H9 (cell line): ENCODE results near the gene NIFK. TPM values are rescaled to one million over a fixed set of nuclear protein-coding genes. Genes with fewer than 3 reads are reported as not detected.

Source experiments
- DNase-seq: peaks from one replicate; pipeline ENCODE4 v3.0.0-alpha.2; 2017
- H2AFZ ChIP-seq: one replicate; pipeline ENCODE4 v1.6.1; 2013; ENCODE audit warnings: mild to moderate bottlenecking, low read length, control low read depth, moderate library complexity
- H2AK5ac ChIP-seq: 2 replicates; pipeline ENCODE4 v1.6.1; 2013; ENCODE audit warnings: low read length, control low read depth, mixed read lengths; ENCODE audit not compliant: insufficient read length
- H2BK120ac ChIP-seq: one replicate; pipeline ENCODE4 v1.6.1; 2013; ENCODE audit warnings: low read depth, mild to moderate bottlenecking, low read length, control low read depth, inconsistent platforms; ENCODE audit not compliant: poor library complexity, severe bottlenecking
- H2BK12ac ChIP-seq: 2 replicates; pipeline ENCODE4 v1.6.1; 2013; ENCODE audit warnings: low read length, control low read depth, mixed read lengths, low read depth; ENCODE audit not compliant: insufficient read length
- H2BK15ac ChIP-seq: 2 replicates; pipeline ENCODE4 v1.6.1; 2013; ENCODE audit warnings: low read depth, low read length, control low read depth
- H2BK20ac ChIP-seq: one replicate; pipeline ENCODE4 v1.6.1; 2013; ENCODE audit warnings: low read depth, mild to moderate bottlenecking, low read length, control low read depth, inconsistent platforms; ENCODE audit not compliant: poor library complexity, severe bottlenecking
- H2BK5ac ChIP-seq: 2 replicates; pipeline ENCODE4 v1.6.1; 2013; ENCODE audit warnings: low read length, control low read depth, mixed read lengths; ENCODE audit not compliant: insufficient read length
- H3K14ac ChIP-seq: 2 replicates; pipeline ENCODE4 v1.6.1; 2013; ENCODE audit warnings: low read length, control low read depth; ENCODE audit not compliant: insufficient read depth
- H3K18ac ChIP-seq: 2 replicates; pipeline ENCODE4 v1.6.1; 2013; ENCODE audit warnings: low read depth, mild to moderate bottlenecking, mixed read lengths, low read length, control low read depth; ENCODE audit not compliant: insufficient read length
- H3K23ac ChIP-seq: 2 replicates; pipeline ENCODE4 v1.6.1; 2013; ENCODE audit warnings: low read length, control low read depth, mixed read lengths, low read depth; ENCODE audit not compliant: insufficient read length
- H3K23me2 ChIP-seq: 2 replicates; pipeline ENCODE4 v1.6.1; 2013; ENCODE audit warnings: low read depth, mild to moderate bottlenecking, mixed read lengths, low read length, control low read depth; ENCODE audit not compliant: insufficient read length, poor library complexity, severe bottlenecking
- H3K27ac ChIP-seq: 2 replicates; pipeline ENCODE4 v1.5.1; 2013; ENCODE audit warnings: low read length, control low read depth, mixed read lengths, low read depth; ENCODE audit not compliant: insufficient read length
- H3K27me3 ChIP-seq: 2 replicates; pipeline ENCODE4 v1.6.1; 2013; ENCODE audit warnings: low read length, control low read depth, inconsistent platforms; ENCODE audit not compliant: insufficient read depth
- H3K4ac ChIP-seq: 2 replicates; pipeline ENCODE4 v1.6.1; 2013; ENCODE audit warnings: low read depth, mild to moderate bottlenecking, control low read depth, inconsistent platforms, low read length, moderate library complexity
- H3K4me1 ChIP-seq: 2 replicates; pipeline ENCODE4 v1.6.1; 2013; ENCODE audit warnings: low read length, control low read depth, inconsistent platforms; ENCODE audit not compliant: insufficient read depth
- H3K4me2 ChIP-seq: 2 replicates; pipeline ENCODE4 v1.6.1; 2013; ENCODE audit warnings: low read length, control low read depth, mixed read lengths; ENCODE audit not compliant: insufficient read length, insufficient read depth
- H3K56ac ChIP-seq: 2 replicates; pipeline ENCODE4 v1.6.1; 2013; ENCODE audit warnings: low read depth, mild to moderate bottlenecking, mixed read lengths, low read length, control low read depth; ENCODE audit not compliant: insufficient read length
- H3K79me1 ChIP-seq: 2 replicates; pipeline ENCODE4 v1.6.1; 2013; ENCODE audit warnings: low read depth, mild to moderate bottlenecking, moderate library complexity, low read length, control low read depth, inconsistent platforms; ENCODE audit not compliant: insufficient read depth, poor library complexity, severe bottlenecking
- H3K79me2 ChIP-seq: 2 replicates; pipeline ENCODE4 v1.6.1; 2013; ENCODE audit warnings: low read length, control low read depth, inconsistent platforms; ENCODE audit not compliant: insufficient read depth
- H3K9ac ChIP-seq: 2 replicates; pipeline ENCODE4 v1.6.1; 2013; ENCODE audit warnings: low read length, control low read depth, mixed read lengths; ENCODE audit not compliant: insufficient read length; ENCODE audit errors: extremely low read depth
- H3K9me3 ChIP-seq: one replicate; pipeline ENCODE4 v1.6.1; 2013; ENCODE audit warnings: low read depth, low read length, inconsistent platforms; ENCODE audit not compliant: control insufficient read depth
- H3T11ph ChIP-seq: one replicate; pipeline ENCODE4 v1.6.1; 2013; ENCODE audit warnings: mild to moderate bottlenecking, low read length, control low read depth, inconsistent platforms
- H4K20me1 ChIP-seq: one replicate; pipeline ENCODE4 v1.6.1; 2013; ENCODE audit not compliant: control insufficient read depth, insufficient read length, insufficient read depth
- H4K5ac ChIP-seq: 2 replicates; pipeline ENCODE4 v1.6.1; 2013; ENCODE audit warnings: low read depth, mild to moderate bottlenecking, mixed read lengths, low read length, control low read depth; ENCODE audit not compliant: insufficient read length
- H4K8ac ChIP-seq: replicated peaks from 2 replicates; pipeline ENCODE4 v1.6.1; 2013; ENCODE audit warnings: low read length, control low read depth, mixed read lengths, low read depth; ENCODE audit not compliant: insufficient read length
- H4K91ac ChIP-seq: 2 replicates; pipeline ENCODE4 v1.6.1; 2013; ENCODE audit warnings: low read depth, mild to moderate bottlenecking, moderate library complexity, mixed read lengths, low read length, control low read depth; ENCODE audit not compliant: insufficient read length
- H3K27ac Mint-ChIP-seq, 3 experiments: 2 replicates in 2 of 3; 3 replicates in 1 of 3; pipeline ENCODE4 v1.8.0; 2020 to 2021; ENCODE audit warnings: mixed read lengths in 3 of 3, mild to moderate bottlenecking in 1 of 3, moderate library complexity in 1 of 3
- H3K27me3 Mint-ChIP-seq: 2 replicates; pipeline ENCODE4 v1.8.0; 2021; ENCODE audit warnings: low read depth, mild to moderate bottlenecking, moderate library complexity, mixed read lengths
- H3K36me3 Mint-ChIP-seq, 3 experiments: 2 replicates in 2 of 3; 3 replicates in 1 of 3; pipeline ENCODE4 v1.8.0; 2020 to 2021; ENCODE audit warnings: low read depth in 3 of 3, mixed read lengths in 3 of 3; ENCODE audit not compliant: insufficient read depth in 1 of 3
- H3K4me1 Mint-ChIP-seq, 2 experiments: 2 replicates each; pipeline ENCODE4 v1.8.0; 2020; ENCODE audit warnings: mixed read lengths in 2 of 2
- H3K4me3 Mint-ChIP-seq, 2 experiments: 2 replicates in 1 of 2; 3 replicates in 1 of 2; pipeline ENCODE4 v1.8.0; 2020 to 2021; ENCODE audit warnings: mild to moderate bottlenecking in 2 of 2, mixed read lengths in 2 of 2, moderate library complexity in 1 of 2
- H3K9me3 Mint-ChIP-seq, 2 experiments: 2 replicates in 1 of 2; 3 replicates in 1 of 2; pipeline ENCODE4 v1.8.0; 2020; ENCODE audit warnings: mild to moderate bottlenecking in 2 of 2, mixed read lengths in 2 of 2, moderate library complexity in 1 of 2
- CTCF ChIP-seq: fragments of 200-600 bp; sonication (generic); conservative IDR thresholded peaks from 3 replicates; pipeline ENCODE4 v1.8.0; 2021; ENCODE audit warnings: antibody characterized with exemption, mild to moderate bottlenecking
- WGBS: extraction: QIAGEN DNeasy Blood & Tissue Kit; methylation state at CpG from one replicate; pipeline ENCODE4 v1.1.7; 2013; ENCODE audit warnings: missing lambda C conversion rate, low lambda C conversion rate, mixed read lengths; ENCODE audit not compliant: insufficient read length; ENCODE audit errors: extremely low coverage; 5-methylcytosine and 5-hydroxymethylcytosine counted together
- total RNA-seq: library from RNA; stranded (reverse); gene quantifications from 2 replicates; pipeline ENCODE4 v1.2.1, GENCODE V29; 2021

NIFK gene
- total RNA-seq, 1 experiment from 2014 or later: 180 TPM

GRCh38 chr2:121723316-121723715 lies 13.4 kb downstream of the NIFK start:
- H3K4me2 ChIP-seq: no peak overlapping the region
- Mint-ChIP-seq H3K27me3 (no peaks in the 10 kb centered on the region), H3K9me3 (no peaks in the 10 kb centered on the region), H3K4me1 (no peaks in the 10 kb centered on the region; a peak in 1 of 4 replicates), H3K36me3 (peaks cover 12 to 27% (median 17%) of the 10 kb centered on the region in 3 experiments; a peak in 6 of 7 replicates), H3K27ac (no peak overlapping the region), H3K4me3 (no peak overlapping the region)
- no peak overlapping the region for H2BK20ac ChIP-seq
- H2BK12ac ChIP-seq: no peak overlapping the region
- H3K23ac ChIP-seq: no peak overlapping the region
- no peak overlapping the region for H4K91ac ChIP-seq
- no peaks in the 10 kb centered on the region for H4K20me1 ChIP-seq
- no peak for TF ChIP-seq CTCF
- H4K5ac ChIP-seq: no peak overlapping the region
- no peak overlapping the region for H4K8ac ChIP-seq
- H3K14ac ChIP-seq: no peak overlapping the region
- H3K79me1 ChIP-seq: no peaks in the 10 kb centered on the region
- no peak overlapping the region for H2BK120ac ChIP-seq
- DNase-seq: no peak
- no CpG with 5 or more reads among the region's 5 CpGs for WGBS
- no peak overlapping the region for H3K18ac ChIP-seq
- no peaks in the 10 kb centered on the region for H3K79me2 ChIP-seq
- no peaks in the 10 kb centered on the region for H3K23me2 ChIP-seq
- no peak overlapping the region for H3T11ph ChIP-seq
- H2AFZ ChIP-seq: no peak overlapping the region
- H2BK5ac ChIP-seq: no peak overlapping the region
- H3K4ac ChIP-seq: no peak overlapping the region
- no peak overlapping the region for H2BK15ac ChIP-seq
- H2AK5ac ChIP-seq: no peak overlapping the region
- H3K9ac ChIP-seq: no peak overlapping the region
- H3K27me3 ChIP-seq: no peaks in the 10 kb centered on the region
- H3K27ac ChIP-seq: no peak overlapping the region
- no peaks in the 10 kb centered on the region for H3K4me1 ChIP-seq
- H3K9me3 ChIP-seq: no peaks in the 10 kb centered on the region
- H3K56ac ChIP-seq: no peak overlapping the region
